Activated naive CD4-positive, alpha-beta T cell treated with anti-CD3 and anti-CD28 coated beads, Interleukin-2, amount 10 ng/mL, durations not matched to agents 7 days and 5 days (primary cell): ENCODE results near the gene PPFIA4.

ENCODE experiments used
- CTCF ChIA-PET: fragments of 350-600 bp; sonication (Branson Sonifier 250); formaldehyde crosslinking; loops from one replicate; lab custom pipeline; 2021; ENCODE audit warnings: antibody characterized with exemption; lab: Charles Lee
- DNase-seq: peaks from one replicate; pipeline ENCODE4 v3.0.0-alpha.2; 2020
- H3K27ac Mint-ChIP-seq: one replicate; pipeline ENCODE4 v1.8.0; 2021; ENCODE audit warnings: mild to moderate bottlenecking, moderate library complexity, mixed read lengths
- H3K27me3 Mint-ChIP-seq: one replicate; pipeline ENCODE4 v1.8.0; 2021; ENCODE audit warnings: mild to moderate bottlenecking, mixed read lengths
- H3K36me3 Mint-ChIP-seq: one replicate; pipeline ENCODE4 v1.8.0; 2021; ENCODE audit warnings: mixed read lengths
- H3K4me1 Mint-ChIP-seq: one replicate; pipeline ENCODE4 v1.8.0; 2021; ENCODE audit warnings: mixed read lengths
- H3K4me3 Mint-ChIP-seq: one replicate; pipeline ENCODE4 v1.8.0; 2021; ENCODE audit warnings: mild to moderate bottlenecking, moderate library complexity, mixed read lengths
- H3K9me3 Mint-ChIP-seq: one replicate; pipeline ENCODE4 v1.8.0; 2021; ENCODE audit warnings: mixed read lengths

PPFIA4 gene

DNA sequence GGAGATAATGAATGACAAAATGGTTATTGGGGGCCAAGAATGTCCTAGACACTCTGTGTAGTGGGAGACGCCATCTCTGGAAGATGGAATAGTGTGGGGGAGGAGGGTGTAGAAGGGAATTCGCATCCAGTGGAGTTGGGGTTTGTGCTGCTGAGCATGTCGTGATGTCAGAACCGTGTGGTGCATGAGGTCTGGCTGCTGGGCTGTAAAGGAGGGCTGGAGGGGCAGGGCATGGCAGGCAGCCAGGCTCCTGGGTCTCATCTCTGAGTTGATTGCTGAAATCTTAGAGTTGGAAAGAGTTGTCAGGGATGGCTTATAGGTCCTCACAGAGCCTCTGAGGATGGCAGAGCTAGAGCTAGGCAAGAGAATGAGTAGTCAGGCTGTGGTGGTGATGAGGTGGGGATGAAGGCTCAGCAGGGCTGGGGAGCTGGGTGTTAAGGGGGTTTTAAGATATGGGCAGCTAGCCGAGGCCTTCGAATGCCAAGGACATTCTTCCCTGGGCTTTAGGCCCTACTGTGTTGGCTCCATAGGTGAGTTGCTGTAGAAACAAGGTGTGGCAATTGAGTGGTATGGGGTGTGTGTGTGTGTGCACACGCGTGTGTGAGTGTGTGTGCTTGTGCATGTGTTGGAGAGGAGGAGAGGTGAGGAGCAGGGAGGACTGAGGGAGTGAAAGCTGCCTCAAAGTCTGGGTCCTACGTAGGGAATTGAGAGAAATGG lies 1.9 kb downstream of the PPFIA4 start:
- DNase-seq = no peak
- H3K4me3 Mint-ChIP-seq = peak overlapping the region; percentile 86
- peaks cover 2% of the 10 kb centered on the region for H3K9me3 Mint-ChIP-seq
- CTCF ChIA-PET = interaction anchor here (0.7 to 8.2 kb wide), 3 partner anchors 12 to 278 kb away, joined by 3 to 64 read pairs (median 3); no protein-coding TSS in a partner anchor
- no peak overlapping the region for H3K27ac Mint-ChIP-seq
- H3K36me3 Mint-ChIP-seq = peaks cover 24% of the 10 kb centered on the region
- peaks cover 23% of the 10 kb centered on the region for H3K27me3 Mint-ChIP-seq
- H3K4me1 Mint-ChIP-seq = peaks cover 21% of the 10 kb centered on the region

DNA sequence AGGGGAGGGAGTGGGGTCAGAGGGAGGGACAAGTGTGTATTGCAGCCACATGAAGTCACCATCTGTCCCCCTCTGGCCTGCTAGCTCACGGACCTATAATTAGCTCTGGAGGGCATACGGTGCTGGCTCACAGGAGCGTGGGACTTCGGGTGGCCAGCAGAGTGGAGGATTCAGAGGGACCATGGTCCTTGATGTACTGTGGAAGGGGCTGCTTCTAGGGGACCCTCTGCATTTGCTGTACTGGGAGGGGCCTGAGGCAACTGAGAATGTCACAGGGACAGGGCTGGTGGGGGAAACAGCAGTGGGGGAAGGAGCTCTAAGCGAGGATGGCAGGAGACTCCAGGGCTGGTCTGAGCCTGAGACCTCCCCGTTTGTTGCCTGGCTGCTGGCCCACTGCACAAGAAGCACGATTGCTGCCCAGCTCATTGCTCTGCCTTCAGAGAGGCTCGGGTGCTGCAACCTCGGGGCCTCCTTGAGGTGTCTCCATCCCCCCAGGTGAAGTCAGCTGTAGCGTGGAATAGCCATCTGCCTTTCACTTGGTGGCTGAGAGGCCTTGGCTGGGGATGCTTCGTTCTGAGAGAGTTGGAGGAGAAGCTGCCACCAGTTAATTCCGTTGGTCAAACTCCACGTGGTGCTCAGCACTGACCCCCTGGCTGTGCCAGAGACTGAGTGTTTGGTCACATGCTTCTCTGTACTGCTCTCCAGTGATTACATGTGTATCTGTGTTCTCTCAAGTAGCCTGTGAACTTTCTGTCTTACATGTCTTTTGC lies 2.7 kb downstream of the PPFIA4 start:
- no peak overlapping the region for H3K27ac Mint-ChIP-seq
- peak overlapping the region; percentile 86 for H3K4me3 Mint-ChIP-seq
- CTCF ChIA-PET = interaction anchor here (1.7 to 8.2 kb wide), 2 partner anchors 12 to 29 kb away, joined by 4 to 64 read pairs; no protein-coding TSS in a partner anchor
- peaks cover 23% of the 10 kb centered on the region for H3K27me3 Mint-ChIP-seq
- H3K36me3 Mint-ChIP-seq = peaks cover 20% of the 10 kb centered on the region
- peaks cover 21% of the 10 kb centered on the region for H3K4me1 Mint-ChIP-seq
- peaks cover 2% of the 10 kb centered on the region for H3K9me3 Mint-ChIP-seq
- DNase-seq = no peak

DNA sequence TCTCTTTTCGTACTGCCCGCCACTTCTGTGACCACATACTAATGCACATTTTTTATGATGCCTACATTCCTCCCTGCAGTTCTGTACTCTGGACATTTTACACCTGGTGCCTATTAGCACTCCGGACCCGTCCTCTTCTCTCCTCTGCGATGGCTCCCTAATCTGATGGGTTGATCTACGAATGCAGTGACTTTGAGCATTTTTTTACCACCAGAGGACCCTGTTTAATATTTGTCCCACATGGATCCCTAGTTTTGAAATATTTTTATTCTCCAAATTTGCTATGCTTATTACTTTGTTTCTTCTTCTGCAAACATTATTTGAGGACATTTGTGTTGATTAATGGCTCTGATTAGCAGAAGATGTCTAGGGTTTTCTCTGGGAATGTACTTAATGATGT lies 5.2 kb downstream of the PPFIA4 start:
- Mint-ChIP-seq H3K4me1 (peaks cover 16% of the 10 kb centered on the region), H3K36me3 (peaks cover 5% of the 10 kb centered on the region), H3K27me3 (peaks cover 27% of the 10 kb centered on the region), H3K9me3 (no peaks in the 10 kb centered on the region), H3K4me3 (no peak overlapping the region), H3K27ac (no peak overlapping the region)
- no peak for DNase-seq
- CTCF ChIA-PET = interaction anchor here (1.6 to 8.2 kb wide), 2 partner anchors 9 to 184 kb away, joined by 10 to 64 read pairs; no protein-coding TSS in a partner anchor

DNA sequence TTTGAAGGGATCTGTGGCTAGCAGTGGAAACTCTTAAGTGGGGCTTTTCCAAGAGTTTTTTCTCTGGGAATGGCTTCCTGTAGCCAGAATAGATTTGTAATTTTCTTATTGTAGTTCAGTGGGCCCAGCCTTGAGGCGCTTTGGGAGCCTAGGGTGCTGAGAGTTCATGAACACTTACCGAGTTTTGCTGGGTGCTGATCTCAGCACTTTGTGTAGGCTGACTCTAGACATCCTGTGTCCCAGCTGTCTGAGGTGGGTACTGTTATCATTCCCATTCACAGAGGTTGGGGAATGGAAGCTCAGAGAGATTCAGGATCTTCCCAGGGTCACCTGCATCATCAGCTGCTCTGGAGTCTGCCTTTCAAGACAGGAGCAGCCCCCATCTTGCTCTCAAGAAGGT lies 7.0 kb downstream of the PPFIA4 start:
- H3K4me1 Mint-ChIP-seq = peaks cover 9% of the 10 kb centered on the region
- H3K9me3 Mint-ChIP-seq = no peaks in the 10 kb centered on the region
- no peak overlapping the region for H3K27ac Mint-ChIP-seq
- no peak overlapping the region for H3K4me3 Mint-ChIP-seq
- CTCF ChIA-PET = interaction anchor here (0.8 to 0.9 kb wide), 2 partner anchors 84 to 139 kb away, joined by 3 read pairs; no protein-coding TSS in a partner anchor
- peaks cover 3% of the 10 kb centered on the region for H3K36me3 Mint-ChIP-seq
- no peak for DNase-seq
- H3K27me3 Mint-ChIP-seq = peaks cover 16% of the 10 kb centered on the region

DNA sequence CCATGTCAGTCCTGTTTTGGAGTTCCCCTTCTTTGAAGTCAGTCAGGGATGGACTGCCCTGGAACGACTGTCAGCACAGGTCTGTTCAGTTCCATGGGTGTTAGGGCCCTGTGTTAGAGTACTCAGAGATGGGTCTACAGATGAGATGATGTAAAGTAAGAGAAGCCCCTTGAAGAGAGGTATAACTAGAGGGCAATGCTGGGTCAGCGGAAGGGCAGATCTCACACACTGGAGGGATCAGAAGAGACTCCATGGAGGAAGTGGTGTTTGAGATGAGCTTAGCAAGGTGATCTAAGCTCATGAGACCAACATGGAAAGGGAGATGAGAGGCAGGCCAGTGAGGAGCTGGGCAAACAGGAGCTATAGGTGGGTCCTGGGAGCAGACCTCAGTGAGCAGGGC lies 7.6 kb downstream of the PPFIA4 start:
- H3K9me3 Mint-ChIP-seq = no peaks in the 10 kb centered on the region
- H3K27me3 Mint-ChIP-seq = peaks cover 16% of the 10 kb centered on the region
- CTCF ChIA-PET = interaction anchor here (0.9 to 1.7 kb wide), 3 partner anchors 84 to 180 kb away, joined by 3 to 6 read pairs (median 3); no protein-coding TSS in a partner anchor
- H3K36me3 Mint-ChIP-seq = peaks cover 3% of the 10 kb centered on the region
- DNase-seq = no peak
- H3K27ac Mint-ChIP-seq = no peak overlapping the region
- H3K4me1 Mint-ChIP-seq = peaks cover 6% of the 10 kb centered on the region
- no peak overlapping the region for H3K4me3 Mint-ChIP-seq

DNA sequence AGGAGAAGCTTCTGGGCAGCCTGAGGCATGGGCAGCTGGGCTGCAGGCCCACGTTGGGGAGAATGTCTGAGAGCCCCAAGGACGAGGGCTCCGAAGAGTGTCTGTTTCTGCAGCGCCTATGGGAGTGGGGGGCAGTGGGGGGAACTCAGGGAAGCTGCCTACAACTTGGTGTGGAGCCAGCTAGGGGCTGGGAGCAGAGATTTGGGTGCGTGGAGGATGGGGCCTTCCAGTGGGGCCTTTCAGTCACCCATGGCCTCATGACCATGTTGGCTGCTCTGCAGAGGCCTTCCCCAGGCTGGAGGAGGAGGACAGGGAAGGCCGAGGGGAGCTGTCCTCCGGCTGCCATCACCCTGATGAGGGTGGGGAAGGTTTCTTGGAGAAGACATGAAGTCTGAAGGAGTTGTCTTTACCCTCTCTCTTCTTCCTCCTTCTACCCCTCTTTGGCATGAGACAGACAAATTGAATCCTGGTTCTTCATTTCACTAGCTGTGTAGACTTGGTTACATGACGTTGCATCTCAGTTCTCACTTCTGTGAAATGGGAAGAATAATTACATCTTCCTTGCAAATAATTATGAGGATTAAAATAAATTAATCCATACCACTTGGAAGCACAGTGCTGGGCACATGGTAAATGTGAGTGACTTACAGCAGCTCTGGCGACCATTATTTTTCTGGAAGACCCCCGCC lies 8.3 kb downstream of the PPFIA4 start:
- DNase-seq = no peak
- Mint-ChIP-seq H3K4me1 (peaks cover 9% of the 10 kb centered on the region), H3K4me3 (no peak overlapping the region)

DNA sequence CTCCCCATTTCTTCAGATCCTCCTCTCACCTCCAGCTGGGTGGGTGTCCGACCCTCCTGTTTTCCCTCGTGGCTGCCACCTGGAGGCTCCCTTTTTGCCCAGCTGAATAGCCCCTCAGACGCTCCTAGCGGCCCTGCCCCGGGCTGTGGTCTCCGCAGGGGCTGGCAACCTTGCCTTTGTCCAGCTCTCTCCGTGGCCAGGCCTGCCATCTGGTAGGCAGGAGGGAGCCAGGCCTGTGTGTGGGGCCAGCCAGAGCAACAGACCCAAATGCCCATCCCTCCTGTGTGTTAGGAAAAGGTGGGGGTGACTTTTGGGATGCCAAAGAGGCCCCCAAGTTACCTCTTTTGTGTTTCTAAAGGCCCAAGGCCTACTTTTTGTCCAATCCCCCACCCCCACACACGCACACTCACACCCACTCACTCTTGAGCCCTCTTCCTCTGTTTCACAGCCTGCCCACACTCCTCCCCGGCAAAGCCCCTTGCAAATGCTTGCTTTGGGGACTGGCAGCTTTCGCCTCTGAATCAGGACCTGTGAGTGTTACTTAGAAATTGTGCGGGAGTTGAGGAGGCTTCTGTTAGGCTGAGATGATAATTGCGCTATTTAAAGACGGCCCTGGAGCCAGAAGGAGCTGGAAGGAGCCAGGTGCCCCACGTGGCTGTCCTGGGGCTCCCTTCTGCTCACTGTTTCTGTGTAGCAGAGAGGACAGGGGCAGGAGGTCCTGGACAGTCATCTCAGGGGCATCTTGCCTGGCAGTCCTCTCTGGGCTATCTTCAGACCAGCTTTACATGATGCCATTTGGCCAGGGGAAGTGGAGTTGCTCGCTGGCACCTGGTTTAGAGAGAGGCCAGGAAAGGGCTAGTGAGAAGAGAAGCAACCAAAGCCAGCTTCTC lies 9.1 kb downstream of the PPFIA4 start:
- CTCF ChIA-PET = interaction anchor here (1.0 to 2.2 kb wide), 6 partner anchors 137 to 232 kb away, joined by 3 to 12 read pairs (median 4); no protein-coding TSS in a partner anchor
- Mint-ChIP-seq H3K27me3 (peaks cover 16% of the 10 kb centered on the region), H3K9me3 (no peaks in the 10 kb centered on the region), H3K4me3 (no peak overlapping the region), H3K36me3 (peaks cover 7% of the 10 kb centered on the region), H3K4me1 (peaks cover 9% of the 10 kb centered on the region), H3K27ac (no peak overlapping the region)
- no peak for DNase-seq

More for the DNA sequence above, 8.3 kb downstream of the PPFIA4 start:
- CTCF ChIA-PET = interaction anchor here (1.2 to 1.7 kb wide), 2 partner anchors 138 to 180 kb away, joined by 3 to 6 read pairs; no protein-coding TSS in a partner anchor
- Mint-ChIP-seq H3K36me3 (peaks cover 7% of the 10 kb centered on the region), H3K27ac (no peak overlapping the region), H3K27me3 (peaks cover 16% of the 10 kb centered on the region), H3K9me3 (no peaks in the 10 kb centered on the region)

DNA sequence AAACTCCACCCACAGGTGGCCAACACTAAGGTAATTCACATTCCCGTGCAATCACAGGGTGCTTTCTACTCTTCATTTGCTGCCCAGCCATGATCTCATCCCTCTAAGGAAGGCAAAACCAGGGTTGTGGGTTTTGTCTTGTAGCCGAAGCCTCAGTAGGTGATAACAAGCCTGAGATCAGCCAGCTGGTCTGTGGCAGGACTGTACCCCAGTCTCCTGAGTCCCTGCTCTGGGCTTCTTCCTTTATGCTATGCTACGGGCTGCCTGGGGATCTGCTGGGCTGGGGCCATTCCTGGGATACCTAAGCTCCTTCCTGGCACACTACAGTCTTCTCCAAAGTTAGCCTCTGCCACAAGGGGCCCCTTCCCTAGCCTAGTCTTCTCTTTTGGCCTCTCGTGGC lies 9.8 kb downstream of the PPFIA4 start:
- Mint-ChIP-seq H3K4me3 (no peak overlapping the region), H3K27me3 (peaks cover 16% of the 10 kb centered on the region), H3K36me3 (peaks cover 7% of the 10 kb centered on the region), H3K4me1 (peaks cover 9% of the 10 kb centered on the region), H3K9me3 (no peaks in the 10 kb centered on the region), H3K27ac (no peak overlapping the region)
- no peak for DNase-seq
- CTCF ChIA-PET = interaction anchor here (1.0 to 2.2 kb wide), 4 partner anchors 136 to 231 kb away, joined by 3 to 12 read pairs (median 4); no protein-coding TSS in a partner anchor

DNA sequence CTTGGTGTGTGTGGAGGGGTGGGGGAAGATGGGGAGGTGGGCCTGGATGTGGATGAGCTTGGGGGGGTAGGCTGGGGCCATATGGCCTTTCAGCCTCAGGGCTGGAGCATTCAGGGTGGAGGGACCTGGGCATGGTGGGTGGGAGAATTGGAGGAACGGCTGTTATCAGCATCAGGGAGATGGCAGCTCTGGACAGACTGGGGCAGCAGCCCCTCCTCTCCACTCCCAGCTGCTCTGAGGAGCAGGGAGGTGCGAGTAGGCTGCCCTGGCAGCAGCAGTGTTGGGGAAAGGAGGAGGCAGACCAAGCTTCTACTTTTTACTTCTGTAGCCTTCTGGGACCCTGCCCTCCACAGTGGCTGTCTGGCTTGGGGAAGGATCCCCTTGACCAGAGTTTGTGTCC lies 10.2 kb downstream of the PPFIA4 start:
- Mint-ChIP-seq H3K4me3 (no peak overlapping the region), H3K9me3 (no peaks in the 10 kb centered on the region), H3K27me3 (peaks cover 16% of the 10 kb centered on the region), H3K4me1 (peaks cover 9% of the 10 kb centered on the region), H3K27ac (no peak overlapping the region), H3K36me3 (peaks cover 5% of the 10 kb centered on the region)
- CTCF ChIA-PET = interaction anchor here (1.0 to 2.2 kb wide), 4 partner anchors 136 to 231 kb away, joined by 3 to 12 read pairs (median 4); no protein-coding TSS in a partner anchor
- no peak for DNase-seq

DNA sequence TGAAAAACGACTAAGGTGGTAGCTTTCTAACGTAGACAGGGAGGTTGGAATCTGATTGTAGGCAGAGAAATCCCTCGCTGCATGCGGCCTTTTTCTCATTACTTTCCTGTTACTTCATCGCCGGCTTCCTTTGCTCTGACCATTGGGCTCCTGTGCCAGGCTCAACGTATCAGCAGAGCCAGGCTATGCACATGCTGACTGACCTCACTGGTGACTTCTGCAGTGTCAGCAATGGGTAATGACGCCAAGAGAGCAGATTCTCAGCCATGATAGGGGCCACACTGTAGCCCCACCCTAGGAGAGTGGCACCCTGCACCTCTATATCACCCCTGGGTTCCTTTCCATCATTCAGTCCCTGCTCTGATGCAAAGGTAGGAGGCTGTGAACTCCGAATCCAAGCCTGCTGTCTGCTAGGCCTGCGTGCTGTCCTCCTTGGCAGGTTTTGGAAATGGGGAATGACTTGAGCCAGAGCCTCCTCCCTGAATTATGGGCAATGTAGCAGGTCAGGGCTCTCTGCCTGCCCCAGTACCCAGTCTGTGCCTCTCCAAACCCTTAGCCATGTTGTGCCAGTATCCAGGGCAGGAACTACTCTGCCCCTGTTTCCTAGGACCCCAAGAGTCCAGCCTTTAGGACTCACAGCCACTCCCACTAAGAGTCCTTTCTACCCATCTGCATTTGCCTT lies 11.4 kb downstream of the PPFIA4 start:
- no peak for DNase-seq
- CTCF ChIA-PET = interaction anchor here (2.2 to 6.1 kb wide), 4 partner anchors 19 to 232 kb away, joined by 12 to 122 read pairs (median 46); no protein-coding TSS in a partner anchor
- Mint-ChIP-seq H3K27ac (peak overlapping the region; percentile 52), H3K27me3 (peaks cover 16% of the 10 kb centered on the region), H3K4me1 (peaks cover 9% of the 10 kb centered on the region), H3K36me3 (peaks cover 5% of the 10 kb centered on the region), H3K4me3 (no peak overlapping the region), H3K9me3 (no peaks in the 10 kb centered on the region)

DNA sequence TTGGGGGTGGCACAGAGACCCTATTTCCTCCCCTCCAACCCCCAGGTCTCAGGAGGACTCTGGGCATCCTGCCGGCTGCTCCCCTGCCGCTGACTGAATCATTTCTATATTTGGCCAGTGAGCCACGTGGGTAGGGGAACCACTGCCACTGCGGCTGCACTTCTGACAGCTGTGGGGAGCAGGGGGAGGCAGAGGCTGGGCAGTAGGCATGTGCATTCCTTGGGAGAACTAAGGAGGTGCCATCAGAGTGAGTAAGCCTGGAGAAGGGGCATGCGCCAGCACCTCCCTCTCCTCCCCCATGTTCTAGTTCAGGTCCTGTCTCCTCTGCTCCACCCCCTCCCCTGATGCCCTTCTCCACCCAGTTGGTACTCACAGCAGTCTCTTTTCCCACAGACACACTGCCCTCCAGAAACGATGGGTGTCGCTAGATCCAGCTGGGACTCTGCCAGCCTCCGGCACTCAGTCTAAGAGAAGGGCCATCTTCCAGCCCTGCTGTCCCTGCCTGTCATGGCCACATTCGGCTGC lies 12.0 kb downstream of the PPFIA4 start:
- DNase-seq = no peak
- peak overlapping the region; percentile 52 for H3K27ac Mint-ChIP-seq
- no peaks in the 10 kb centered on the region for H3K9me3 Mint-ChIP-seq
- H3K4me3 Mint-ChIP-seq = no peak overlapping the region
- H3K36me3 Mint-ChIP-seq = peaks cover 8% of the 10 kb centered on the region
- H3K4me1 Mint-ChIP-seq = peaks cover 9% of the 10 kb centered on the region
- H3K27me3 Mint-ChIP-seq = peaks cover 16% of the 10 kb centered on the region
- CTCF ChIA-PET = interaction anchor here (1.0 to 6.1 kb wide), 11 partner anchors 10 to 231 kb away, joined by 3 to 122 read pairs (median 26); partner anchors contain the start of genes PPFIA4 and TMEM183A
